ENCODE measurements around the gene RPL37. TPM values are rescaled to one million over a fixed set of nuclear protein-coding genes. Genes with fewer than 3 reads are reported as not detected.
"Not testable (repeated sequence)": the region's sequence is repeated elsewhere in the genome, so short reads cannot be mapped to it uniquely, and the experiment has no call there.

The RPL37 gene
- total RNA-seq: 100 to 1,000 TPM; 738 to 822 TPM
- long read RNA-seq, donor 1, full-length matches to known transcripts: 16 of 24 reads
- long read RNA-seq, donor 1, partial matches to known transcripts: 4 of 24 reads
- long read RNA-seq, donor 1, other reads (novel, unspliced or antisense): 4 of 24 reads
- long read RNA-seq, donor 2, full-length matches to known transcripts: 21 of 49 reads
- long read RNA-seq, donor 2, partial matches to known transcripts: 24 of 49 reads
- long read RNA-seq, donor 2, other reads (novel, unspliced or antisense): 4 of 49 reads

GRCh38 chr5:40834849-40835787 is at the start of gene RPL37:
RPL37 (minus strand) TSS chr5:40835222; CDS start chr5:40835185, 37 bp downstream.
- peak; percentile 99 for DNase-seq (ENCODE audit: low spot score)
- intact Hi-C loops (cut with DNase I): loop anchor here in 1 of 2 donors (10.0 kb wide), 1 partner anchor 80 kb away; the partner anchor contains the start of gene TTC33

- DNase-seq (ENCODE audit: low spot score); intact Hi-C loops (cut with DNase I): not testable (repeated sequence)
These were observed 48.0 kb upstream of the RPL37 start for GRCh38 chr5:40883051-40883450.

GRCh38 chr5:40882291-40882690 is 47.3 kb upstream of the RPL37 start:
- intact Hi-C loops (cut with DNase I): no loop called here
- no peak for DNase-seq (ENCODE audit: low spot score)

GRCh38 chr5:40879163-40879942 is 44.3 kb upstream of the RPL37 start:
- intact Hi-C loops (cut with DNase I): loop anchor here in 1 of 2 donors (5.0 kb wide), 1 partner anchor 657 kb away; no protein-coding TSS in a partner anchor
- no peak for DNase-seq (ENCODE audit: low spot score)

- no peak for DNase-seq (ENCODE audit: low spot score)
- intact Hi-C loops (cut with DNase I): loop anchor here in 1 of 2 donors (5.0 kb wide), 1 partner anchor 655 kb away; no protein-coding TSS in a partner anchor
These were observed 42.5 kb upstream of the RPL37 start for GRCh38 chr5:40877371-40877988.

- no peak for DNase-seq (ENCODE audit: low spot score)
- intact Hi-C loops (cut with DNase I): loop anchor here in 1 of 2 donors (5.0 kb wide), 1 partner anchor 654 kb away; no protein-coding TSS in a partner anchor
These were observed 40.9 kb upstream of the RPL37 start for GRCh38 chr5:40875958-40876357.

GRCh38 chr5:40873286-40873880 is 38.4 kb upstream of the RPL37 start:
- intact Hi-C loops (cut with DNase I): no loop called here
- DNase-seq (ENCODE audit: low spot score): no peak

- intact Hi-C loops (cut with DNase I); DNase-seq (ENCODE audit: low spot score): not testable (repeated sequence)
These were observed 37.2 kb upstream of the RPL37 start for GRCh38 chr5:40872253-40872652.

- DNase-seq (ENCODE audit: low spot score): no peak
- intact Hi-C loops (cut with DNase I): no loop called here
These were observed 36.2 kb upstream of the RPL37 start for GRCh38 chr5:40871177-40871576.

GRCh38 chr5:40869384-40869783 is 34.4 kb upstream of the RPL37 start:
- intact Hi-C loops (cut with DNase I): no loop called here
- DNase-seq (ENCODE audit: low spot score): no peak

GRCh38 chr5:40866844-40867243 is 31.8 kb upstream of the RPL37 start:
- DNase-seq (ENCODE audit: low spot score): no peak
- intact Hi-C loops (cut with DNase I): no loop called here

- DNase-seq (ENCODE audit: low spot score); intact Hi-C loops (cut with DNase I): not testable (repeated sequence)
These were observed 30.0 kb upstream of the RPL37 start for GRCh38 chr5:40865004-40865403.

GRCh38 chr5:40860711-40861110 is 25.7 kb upstream of the RPL37 start:
- no peak for DNase-seq (ENCODE audit: low spot score)
- intact Hi-C loops (cut with DNase I): no loop called here

GRCh38 chr5:40853632-40854192 is 18.7 kb upstream of the RPL37 start:
- intact Hi-C loops (cut with DNase I): no loop called here
- DNase-seq (ENCODE audit: low spot score): no peak

- intact Hi-C loops (cut with DNase I): no loop called here
- DNase-seq (ENCODE audit: low spot score): no peak
These were observed 12.5 kb upstream of the RPL37 start for GRCh38 chr5:40847525-40847924.

GRCh38 chr5:40846371-40846770 is 11.3 kb upstream of the RPL37 start:
- intact Hi-C loops (cut with DNase I): no loop called here
- no peak for DNase-seq (ENCODE audit: low spot score)

GRCh38 chr5:40844565-40844964 is 9.5 kb upstream of the RPL37 start:
- no peak for DNase-seq (ENCODE audit: low spot score)
- intact Hi-C loops (cut with DNase I): no loop called here

- intact Hi-C loops (cut with DNase I): no loop called here
These were observed 7.3 kb upstream of the RPL37 start for GRCh38 chr5:40842351-40842750.

More at GRCh38 chr5:40842351-40842750, 7.3 kb upstream of the RPL37 start:
- DNase-seq (ENCODE audit: low spot score): no peak
